HepG2 (cell line): ENCODE data around the gene CNN3.

Source experiments
- ASH2L ChIP-seq: fragments of 300-600, 200-600 bp; sonication (generic); IDR thresholded peaks from 2 replicates; pipeline ENCODE4 v1.7.0; 2017; ENCODE audit warnings: low read depth, mild to moderate bottlenecking, moderate library complexity, mixed read lengths, low read length; ENCODE audit not compliant: insufficient read length
- CTCF ChIP-seq: sonication (generic); formaldehyde crosslinking; IDR thresholded peaks from 2 replicates; pipeline ENCODE4 v1.5.0; 2020; ENCODE audit warnings: mild to moderate bottlenecking, missing genetic modification reagents, moderate library complexity
- JDP2 ChIP-seq: sonication (generic); formaldehyde crosslinking; IDR thresholded peaks from 2 replicates; pipeline ENCODE4 v1.8.1; 2022; ENCODE audit warnings: missing genetic modification reagents, borderline replicate concordance
- POLR2A ChIP-seq, 2 experiments: IDR thresholded peaks; 2 replicates each; pipeline ENCODE4 v1.6.1; 2011; ENCODE audit warnings: low read depth in 2 of 2, low read length in 2 of 2, mild to moderate bottlenecking in 1 of 2, moderate library complexity in 1 of 2; ENCODE audit not compliant: insufficient read depth in 1 of 2

- TF ChIP-seq CTCF (CRISPR knock-in tag) (no peak), POLR2A (IDR thresholded peaks at IDR 0.05; ENCODE audit: insufficient read depth in 1 of 2, low read depth in 2 of 2, low read length in 2 of 2) (no peak), JDP2 (CRISPR knock-in tag) (no peak), ASH2L (no peak)
Observed at GRCh38 chr1:94946886-94947285, 20.0 kb upstream of the CNN3 start.
